Measurements from ENCODE around the gene POLR2F. TPM values are rescaled to one million over a fixed set of nuclear protein-coding genes. Genes with fewer than 3 reads are reported as not detected.

The POLR2F gene
- total RNA-seq, 4 donors from 2014 or later: 57.3 to 73.9 (median 61.6) TPM

GRCh38 chr22:37930952-37931440 is 22.5 kb upstream of the POLR2F start:
- DNase-seq (ENCODE audit: low spot score) (no peak), ATAC-seq (ENCODE audit: low FRiP score) (no peak)

GRCh38 chr22:37931893-37932389 is 21.6 kb upstream of the POLR2F start:
- DNase-seq (ENCODE audit: low spot score) (no peak), ATAC-seq (ENCODE audit: low FRiP score) (no peak)
- no peak for TF ChIP-seq CTCF (IDR thresholded peaks at IDR 0.05)

More at GRCh38 chr22:37930952-37931440, 22.5 kb upstream of the POLR2F start:
- no peak for TF ChIP-seq CTCF (IDR thresholded peaks at IDR 0.05)

- DNase-seq (ENCODE audit: low spot score) (no peak), ATAC-seq (ENCODE audit: low FRiP score) (no peak)
- TF ChIP-seq CTCF (IDR thresholded peaks at IDR 0.05): no peak
Observed at GRCh38 chr22:37932401-37932800, 21.1 kb upstream of the POLR2F start.

GRCh38 chr22:37932821-37933578 is 20.5 kb upstream of the POLR2F start:
- no peak for ATAC-seq (ENCODE audit: low FRiP score)
- no peak for TF ChIP-seq CTCF (IDR thresholded peaks at IDR 0.05)
- DNase-seq (ENCODE audit: low spot score): no peak

- peak; percentile 91 for ATAC-seq (ENCODE audit: low FRiP score)
- TF ChIP-seq CTCF (IDR thresholded peaks at IDR 0.05): peak in 2 of 3 donors; percentile 60 to 69
- DNase-seq (ENCODE audit: low spot score): peak; percentile 83
Observed at GRCh38 chr22:37933711-37934376, 19.7 kb upstream of the POLR2F start.

- no peak for TF ChIP-seq CTCF (IDR thresholded peaks at IDR 0.05)
- no peak for ATAC-seq (ENCODE audit: low FRiP score)
- DNase-seq (ENCODE audit: low spot score): no peak
Observed at GRCh38 chr22:37940698-37941376, 12.7 kb upstream of the POLR2F start.

All from omental fat pad (tissue), 4 donors.